Measurements from ENCODE around the gene SPTAN1.

SPTAN1 gene

GRCh38 chr9:128587453-128587852 is 35.1 kb downstream of the SPTAN1 start:
- H3K36me3 ChIP-seq (ENCODE audit: insufficient read depth, low read length): peaks cover 86% of the 10 kb centered on the region
- no peak overlapping the region for H3K4me2 ChIP-seq (ENCODE audit: low read length)
- no peaks in the 10 kb centered on the region for H3K79me2 ChIP-seq (ENCODE audit: insufficient read depth, low read length)
- no peaks in the 10 kb centered on the region for H3K27me3 ChIP-seq (ENCODE audit: insufficient read depth, low read length)
- no peak overlapping the region for H3K9ac ChIP-seq (ENCODE audit: low read length)
- TF ChIP-seq EZH2 (IDR thresholded peaks at IDR 0.05; ENCODE audit: borderline replicate concordance, low read length): no peak
- no peak for TF ChIP-seq CTCF (IDR thresholded peaks at IDR 0.05; ENCODE audit: low read length)
- no peaks in the 10 kb centered on the region for H3K4me1 ChIP-seq (ENCODE audit: insufficient read depth, low read length, severe bottlenecking)
- no peak overlapping the region for H3K4me3 ChIP-seq (ENCODE audit: low read depth, low read length, poor library complexity, severe bottlenecking)
- no peak overlapping the region for H2AFZ ChIP-seq (ENCODE audit: low read length)
- no peaks in the 10 kb centered on the region for H4K20me1 ChIP-seq (ENCODE audit: insufficient read depth, low read length)
- no peaks in the 10 kb centered on the region for H3K9me3 ChIP-seq (ENCODE audit: low read length)
- H3K9me2 ChIP-seq (ENCODE audit: low read depth, low read length): no peaks in the 10 kb centered on the region
- no peak overlapping the region for H3K27ac ChIP-seq (ENCODE audit: low read depth, low read length, poor library complexity, severe bottlenecking)
- no peaks in the 10 kb centered on the region for H3F3A ChIP-seq (ENCODE audit: insufficient read depth, low read length)

DNA sequence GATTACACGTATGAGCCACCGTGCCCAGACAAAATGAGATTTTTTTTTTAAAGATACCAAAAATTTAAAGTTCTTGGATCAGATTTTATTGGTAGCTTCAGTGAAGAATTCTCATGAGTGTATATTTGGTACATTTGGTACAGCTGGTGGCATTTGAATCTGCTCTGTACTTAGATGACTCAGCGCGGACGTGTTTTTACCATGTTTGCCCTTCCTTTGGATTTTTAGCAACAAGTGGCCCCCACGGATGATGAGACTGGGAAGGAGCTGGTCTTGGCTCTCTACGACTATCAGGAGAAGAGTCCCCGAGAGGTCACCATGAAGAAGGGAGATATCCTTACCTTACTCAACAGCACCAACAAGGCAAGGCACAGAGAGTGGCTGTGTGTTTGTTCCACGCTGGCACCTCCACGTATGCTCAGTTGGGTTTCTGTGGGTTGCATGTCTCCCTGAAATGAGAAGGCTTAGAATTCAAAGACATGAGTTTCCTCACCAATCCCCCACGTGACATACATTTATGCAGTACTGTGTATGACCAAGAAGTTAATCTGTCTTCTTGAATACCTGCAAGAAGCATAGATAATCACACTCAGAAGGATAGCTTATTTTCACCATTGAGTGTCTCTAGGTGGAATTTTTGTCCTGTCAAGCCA is 36.3 kb downstream of the SPTAN1 start:
- Histone ChIP-seq H3K4me3 (ENCODE audit: low read depth, low read length, poor library complexity, severe bottlenecking) (no peak overlapping the region), H2AFZ (ENCODE audit: low read length) (no peak overlapping the region), H3K27me3 (ENCODE audit: insufficient read depth, low read length) (no peaks in the 10 kb centered on the region), H3K36me3 (ENCODE audit: insufficient read depth, low read length) (peaks cover 86% of the 10 kb centered on the region), H3K27ac (ENCODE audit: low read depth, low read length, poor library complexity, severe bottlenecking) (no peak overlapping the region), H3K4me1 (ENCODE audit: insufficient read depth, low read length, severe bottlenecking) (no peaks in the 10 kb centered on the region), H3F3A (ENCODE audit: insufficient read depth, low read length) (no peaks in the 10 kb centered on the region), H3K79me2 (ENCODE audit: insufficient read depth, low read length) (no peaks in the 10 kb centered on the region), H4K20me1 (ENCODE audit: insufficient read depth, low read length) (no peaks in the 10 kb centered on the region), H3K9me3 (ENCODE audit: low read length) (no peaks in the 10 kb centered on the region), H3K9me2 (ENCODE audit: low read depth, low read length) (no peaks in the 10 kb centered on the region), H3K4me2 (ENCODE audit: low read length) (no peak overlapping the region), H3K9ac (ENCODE audit: low read length) (no peak overlapping the region)
- TF ChIP-seq EZH2 (IDR thresholded peaks at IDR 0.05; ENCODE audit: borderline replicate concordance, low read length) (no peak), CTCF (IDR thresholded peaks at IDR 0.05; ENCODE audit: low read length) (no peak)

DNA sequence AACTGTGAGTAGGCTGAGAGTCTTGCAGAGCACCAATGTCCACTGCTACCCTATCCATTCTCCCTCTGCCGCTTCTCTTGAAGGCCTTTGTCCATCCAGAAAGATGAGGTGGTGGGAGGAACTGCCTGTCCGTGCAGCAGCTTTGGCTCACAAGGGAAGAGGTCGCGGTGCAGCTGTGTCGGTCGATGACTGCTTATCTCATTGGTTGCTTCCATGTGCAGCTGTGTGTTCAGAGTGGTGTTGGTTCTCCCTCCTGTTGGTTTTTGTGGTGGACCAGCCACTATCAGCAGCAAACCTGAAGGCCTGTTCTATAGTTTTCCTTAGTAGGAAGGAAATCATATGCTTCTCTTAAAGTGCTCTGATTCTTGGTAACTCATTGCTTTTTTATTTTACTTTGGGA is 40.7 kb downstream of the SPTAN1 start:
- no peaks in the 10 kb centered on the region for H4K20me1 ChIP-seq (ENCODE audit: insufficient read depth, low read length)

More for the DNA sequence above, 40.7 kb downstream of the SPTAN1 start:
- no peaks in the 10 kb centered on the region for H3K4me1 ChIP-seq (ENCODE audit: insufficient read depth, low read length, severe bottlenecking)
- no peak overlapping the region for H3K9ac ChIP-seq (ENCODE audit: low read length)
- H3F3A ChIP-seq (ENCODE audit: insufficient read depth, low read length): no peaks in the 10 kb centered on the region
- no peaks in the 10 kb centered on the region for H3K9me2 ChIP-seq (ENCODE audit: low read depth, low read length)
- H2AFZ ChIP-seq (ENCODE audit: low read length): no peak overlapping the region
- H3K79me2 ChIP-seq (ENCODE audit: insufficient read depth, low read length): no peaks in the 10 kb centered on the region
- TF ChIP-seq CTCF (IDR thresholded peaks at IDR 0.05; ENCODE audit: low read length) (no peak), EZH2 (IDR thresholded peaks at IDR 0.05; ENCODE audit: borderline replicate concordance, low read length) (no peak)
- no peak overlapping the region for H3K4me2 ChIP-seq (ENCODE audit: low read length)
- H3K27me3 ChIP-seq (ENCODE audit: insufficient read depth, low read length): no peaks in the 10 kb centered on the region
- no peak overlapping the region for H3K27ac ChIP-seq (ENCODE audit: low read depth, low read length, poor library complexity, severe bottlenecking)
- peaks cover 85% of the 10 kb centered on the region for H3K36me3 ChIP-seq (ENCODE audit: insufficient read depth, low read length)
- no peak overlapping the region for H3K4me3 ChIP-seq (ENCODE audit: low read depth, low read length, poor library complexity, severe bottlenecking)
- no peaks in the 10 kb centered on the region for H3K9me3 ChIP-seq (ENCODE audit: low read length)

Data from OCI-LY1 (cell line).